Activated naive CD4-positive, alpha-beta T cell (primary cell): Measurements from ENCODE around the gene CDCP1.

Experiments used
- DNase-seq, 4 experiments: peaks; one replicate each; lab custom pipeline; 2025; lab: John Stamatoyannopoulos, UW

Gene CDCP1

DNA sequence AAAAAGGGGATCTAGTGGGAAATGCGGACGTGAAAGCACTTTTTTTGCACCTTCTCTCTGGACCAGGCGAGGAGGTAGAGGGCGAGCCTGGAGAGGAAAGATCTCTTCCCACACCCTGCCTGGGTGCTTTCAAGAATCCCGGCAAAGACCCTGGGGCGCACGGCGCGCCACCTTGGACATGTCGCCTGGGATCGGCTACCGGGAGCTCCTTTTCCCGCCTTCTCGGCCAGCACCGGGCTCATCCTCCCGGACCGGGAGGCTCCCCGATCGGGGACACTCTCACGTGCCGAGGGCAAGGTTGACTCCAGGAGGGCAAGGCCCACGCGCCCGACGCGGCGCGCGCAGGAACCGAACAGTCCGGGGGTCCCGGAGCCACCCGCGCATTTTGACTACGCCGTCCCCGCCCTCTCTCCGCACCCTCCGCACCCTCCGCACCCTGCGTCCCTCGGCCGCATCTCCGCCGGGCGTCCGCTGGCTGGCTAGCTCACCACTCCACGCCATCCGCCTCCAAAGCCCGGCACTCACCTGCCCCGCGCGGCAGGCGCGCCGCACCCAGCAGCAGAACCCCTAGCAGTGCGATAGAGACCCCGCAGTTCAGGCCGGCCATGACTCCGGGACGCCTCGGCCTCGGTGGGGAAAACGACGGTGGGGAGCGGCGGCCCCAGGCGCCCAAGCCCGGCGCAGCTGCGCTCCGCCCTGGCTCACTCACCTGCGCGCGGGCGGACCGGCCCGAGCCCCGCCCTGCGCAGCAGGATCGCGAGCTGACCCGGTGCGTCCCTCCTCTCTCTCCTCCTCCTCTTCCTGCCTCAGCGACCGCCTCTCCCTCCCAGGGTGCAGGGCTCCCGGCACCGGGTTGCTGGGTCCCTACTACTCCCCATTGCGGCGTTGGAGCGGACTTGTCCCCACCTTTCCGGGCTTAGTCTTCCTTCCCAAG lies at the start of gene CDCP1:
TSS of gene CDCP1 (minus strand) at position 698 of the 934 bp plus-strand sequence. CDS start at position 607, 91 bp downstream.
- no peak for DNase-seq

DNA sequence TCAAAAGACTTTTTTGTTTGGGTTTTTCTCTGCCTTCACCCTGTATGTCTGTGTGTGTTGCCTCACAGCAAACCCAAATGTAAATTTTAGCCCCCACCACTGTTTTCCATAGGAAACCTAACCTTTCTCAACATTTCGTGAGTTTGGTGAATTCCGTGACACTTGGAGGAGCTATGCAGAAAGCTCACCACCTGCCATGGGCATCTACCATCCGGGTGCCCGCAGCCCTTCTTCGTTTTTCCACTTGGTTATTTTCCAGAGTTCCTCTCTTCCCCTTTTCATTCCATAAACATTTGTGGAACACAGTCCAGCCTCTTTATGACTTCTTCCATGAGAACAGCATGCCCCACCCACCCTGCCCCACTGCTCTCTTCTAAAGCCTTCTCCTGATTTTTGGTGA lies 48.6 kb upstream of the CDCP1 start:
- no peak for DNase-seq

DNA sequence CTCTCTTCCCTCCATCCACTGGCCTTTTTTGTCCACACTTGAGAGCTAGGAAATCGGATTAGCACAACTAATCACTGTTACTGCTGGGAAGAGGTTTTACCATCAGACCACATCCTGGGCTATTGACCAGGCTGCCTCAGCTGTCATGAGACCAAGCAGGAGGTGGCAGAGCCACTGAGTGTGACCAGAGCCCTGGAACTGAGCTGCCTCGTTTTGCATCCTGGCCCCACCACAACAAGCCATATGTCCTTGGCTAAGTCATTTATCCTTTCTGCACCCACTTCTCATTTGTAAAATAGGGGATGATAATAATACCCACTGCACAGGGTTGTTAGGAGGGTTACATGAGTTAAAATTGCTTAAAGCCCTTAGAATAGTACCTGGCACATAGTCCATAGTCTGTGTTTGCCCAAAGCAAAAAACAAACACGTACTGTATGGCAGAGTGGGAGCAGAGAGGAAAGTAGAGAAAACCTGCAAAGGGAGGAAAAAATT lies 45.8 kb upstream of the CDCP1 start:
- no peak for DNase-seq

DNA sequence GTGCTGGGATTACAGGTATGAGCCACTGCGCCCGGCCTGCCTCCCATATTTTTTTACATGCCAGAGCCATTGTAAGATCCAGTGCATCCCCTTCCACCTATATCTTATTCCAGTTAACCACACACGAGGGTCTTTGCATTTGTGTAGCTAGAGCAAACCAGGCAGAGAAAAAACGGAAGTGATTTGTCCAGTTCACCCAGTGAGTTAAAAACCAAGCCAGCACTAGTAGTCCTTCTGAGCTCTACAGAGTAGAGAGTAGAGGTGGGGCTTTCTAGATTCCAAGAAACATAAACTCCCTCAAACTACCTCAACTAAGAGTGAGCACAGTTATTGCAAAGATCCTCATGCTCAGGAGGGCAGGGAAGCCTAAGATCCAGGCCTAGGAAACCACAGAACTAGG lies 45.2 kb upstream of the CDCP1 start:
- no peak for DNase-seq

DNA sequence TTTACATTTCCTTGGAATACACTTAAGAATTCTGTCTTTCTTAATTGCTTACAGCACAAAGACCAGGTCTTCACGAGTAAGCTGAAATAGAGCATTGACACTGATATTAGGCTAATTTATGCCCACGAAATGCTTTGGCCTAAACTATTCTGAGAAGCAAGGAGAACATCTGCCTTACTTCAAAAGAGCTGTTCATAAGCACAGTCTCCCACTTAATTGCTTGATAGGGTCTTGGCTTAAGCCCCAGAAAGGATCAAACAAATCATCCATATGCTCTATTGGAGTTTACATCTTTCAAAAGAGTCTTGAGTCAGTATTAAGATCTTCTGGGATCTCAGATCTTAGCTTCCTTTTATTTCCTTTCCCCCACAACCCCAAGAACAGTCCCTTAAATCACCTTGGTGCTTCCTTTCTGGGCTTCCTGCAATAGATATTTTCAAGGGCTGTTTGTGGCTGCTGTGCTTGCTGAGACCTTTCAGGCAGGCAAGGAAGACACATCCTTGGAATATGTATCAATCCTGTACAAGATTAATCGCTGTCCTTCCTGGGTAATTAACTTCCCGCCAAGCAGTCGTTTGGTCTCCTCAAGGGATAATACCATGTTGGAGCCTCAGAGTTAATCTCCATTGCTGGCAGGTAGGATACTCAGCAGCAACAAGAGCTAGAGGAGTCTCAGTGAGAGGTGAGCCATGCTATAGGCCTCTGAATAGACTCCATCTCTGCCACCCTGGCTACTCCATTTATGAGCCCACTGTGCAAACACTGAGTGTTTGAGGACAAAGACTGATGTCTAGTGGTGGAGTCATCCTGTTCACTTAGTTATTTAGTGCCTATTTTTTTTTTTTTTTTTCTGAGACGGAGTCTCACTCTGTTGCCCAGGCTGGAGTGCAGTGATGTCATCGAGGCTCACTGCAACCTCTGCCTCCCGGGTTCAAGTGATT lies 42.8 kb upstream of the CDCP1 start:
- no peak for DNase-seq

- no peak for DNase-seq
Observed at GRCh38 chr3:45187694-45188141, 41.5 kb upstream of the CDCP1 start.

DNA sequence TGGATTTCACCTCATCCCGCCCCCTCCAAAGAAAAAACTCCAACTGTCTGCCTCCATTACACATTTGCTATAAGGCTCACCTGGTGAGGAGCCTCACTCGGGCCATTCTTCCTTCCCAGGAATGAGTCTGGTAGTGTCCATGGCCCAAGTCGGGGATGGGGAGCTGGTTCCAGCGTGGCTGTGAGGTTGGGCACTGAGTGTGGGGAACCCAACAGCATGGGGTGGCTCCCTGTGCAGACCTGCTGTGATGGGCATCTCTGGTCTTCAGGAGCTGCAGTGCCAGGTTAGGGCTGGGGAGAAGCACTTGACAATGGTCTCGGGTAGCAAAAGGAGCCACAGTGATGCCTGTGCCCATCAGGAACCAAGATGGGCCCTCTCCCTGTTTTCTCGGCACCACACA lies 40.7 kb upstream of the CDCP1 start:
- DNase-seq = no peak

DNA sequence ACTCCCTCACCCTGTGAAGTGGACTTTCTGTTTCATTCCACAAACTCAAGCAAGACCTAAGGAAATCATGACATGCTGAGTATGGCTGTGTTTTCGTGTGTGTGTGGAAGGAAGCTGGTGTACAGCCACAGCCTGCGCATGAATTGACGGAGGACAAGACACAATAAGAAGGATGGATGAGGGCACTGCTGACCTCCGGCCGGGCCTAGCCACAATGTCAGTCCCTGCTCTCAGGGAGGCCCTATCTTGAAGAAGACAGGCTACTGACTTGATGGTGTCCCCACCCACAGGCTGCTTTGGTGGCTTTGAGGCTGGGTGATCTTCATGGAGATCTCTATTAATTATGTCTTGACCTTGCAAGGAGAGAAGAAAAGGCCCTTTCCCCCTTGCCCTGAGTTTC lies 39.3 kb upstream of the CDCP1 start:
- DNase-seq = no peak

GRCh38 chr3:45185052-45185451 lies 38.9 kb upstream of the CDCP1 start:
- no peak for DNase-seq

GRCh38 chr3:45183872-45184262 lies 37.7 kb upstream of the CDCP1 start:
- DNase-seq = no peak

DNA sequence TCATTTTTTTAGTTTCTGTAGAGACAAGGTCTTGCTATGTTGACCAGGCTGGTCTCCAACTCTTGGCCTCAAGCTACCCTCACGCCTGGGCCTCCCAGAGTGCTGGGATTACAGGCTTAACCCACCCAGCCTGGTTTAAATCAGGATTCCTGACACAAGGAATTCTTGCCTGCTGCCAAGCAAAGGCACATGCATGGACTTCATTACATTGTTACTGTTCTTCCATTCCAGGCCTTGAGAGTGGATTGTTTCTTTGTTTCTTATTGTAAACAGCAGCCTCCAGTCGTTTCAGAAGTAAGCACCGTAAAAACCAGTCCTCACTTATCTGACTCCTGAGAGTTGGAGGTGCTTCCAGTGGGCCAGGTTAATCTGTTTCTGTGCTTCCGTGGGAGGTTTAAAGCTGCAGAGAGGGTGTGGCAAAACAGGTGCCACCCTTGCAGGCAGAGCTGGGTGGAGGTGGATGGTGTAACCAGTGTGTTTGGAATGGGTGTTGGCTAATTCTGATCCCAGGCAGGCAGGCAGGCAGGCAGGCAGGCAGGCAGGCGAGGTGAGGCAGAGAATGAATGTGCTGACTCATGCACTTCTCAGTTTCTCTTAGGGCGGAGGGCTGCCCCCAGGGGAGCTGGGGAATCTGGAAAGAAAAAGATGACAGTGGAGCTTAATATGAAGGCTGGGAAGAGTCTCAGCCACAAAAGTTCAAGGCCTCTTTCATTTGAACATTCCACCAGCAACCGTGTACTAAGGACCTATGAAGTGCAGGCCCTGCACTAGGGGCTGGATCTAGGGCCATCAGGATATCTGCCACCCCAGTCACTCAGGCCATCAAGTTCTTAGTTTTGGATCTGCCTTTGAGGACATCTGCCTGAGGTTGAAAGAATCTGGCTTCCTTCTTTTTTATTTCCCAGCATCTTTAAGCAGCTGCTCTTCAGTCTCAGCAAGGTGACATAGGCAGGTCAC lies 37.0 kb upstream of the CDCP1 start:
- DNase-seq = no peak

GRCh38 chr3:45181496-45181895 lies 35.3 kb upstream of the CDCP1 start:
- DNase-seq = no peak

DNA sequence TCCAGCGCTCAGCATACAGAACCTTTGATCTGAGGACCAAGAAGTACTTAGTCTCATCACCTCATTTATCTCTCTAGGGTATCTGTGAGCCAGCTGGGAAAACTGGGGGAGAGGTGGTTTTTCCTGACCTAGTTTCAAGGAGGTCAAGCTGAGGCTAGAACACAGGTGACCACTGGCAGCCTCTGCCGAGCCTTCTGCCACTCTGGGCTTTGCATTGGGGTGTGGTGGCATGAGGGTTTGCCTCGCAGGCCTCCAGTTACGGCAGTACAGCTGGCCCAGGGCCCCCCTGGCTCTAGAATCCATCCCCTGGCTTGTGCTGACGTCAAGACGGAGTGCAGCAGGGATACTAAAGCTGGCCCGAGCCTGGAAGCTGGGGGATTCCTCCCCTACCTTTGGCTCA lies 34.7 kb upstream of the CDCP1 start:
- DNase-seq = no peak

GRCh38 chr3:45180051-45180450 lies 33.9 kb upstream of the CDCP1 start:
- DNase-seq = no peak

GRCh38 chr3:45179163-45179562 lies 33.0 kb upstream of the CDCP1 start:
- no peak for DNase-seq

- DNase-seq = no peak
Observed at GRCh38 chr3:45178183-45179023, 32.2 kb upstream of the CDCP1 start.

DNA sequence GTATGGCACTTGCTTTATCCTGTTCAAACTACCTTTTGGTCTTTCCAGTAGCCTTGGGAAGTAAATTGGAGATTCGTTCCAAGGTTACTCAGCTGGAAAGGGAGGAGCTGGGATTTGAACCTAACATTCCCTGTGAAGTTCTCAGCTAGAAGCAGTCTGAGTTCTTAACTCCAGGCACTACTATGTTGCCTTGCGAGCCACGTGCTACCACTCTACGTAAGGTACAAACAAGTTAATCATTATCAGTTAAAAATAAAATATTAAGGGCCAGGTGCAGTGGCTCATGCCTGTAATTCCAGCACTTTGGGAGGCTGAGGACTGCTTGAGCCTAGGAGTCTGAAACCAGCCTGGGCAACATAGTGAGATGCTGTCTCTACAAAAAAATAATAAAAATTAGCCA lies 30.7 kb upstream of the CDCP1 start:
- DNase-seq = no peak

DNA sequence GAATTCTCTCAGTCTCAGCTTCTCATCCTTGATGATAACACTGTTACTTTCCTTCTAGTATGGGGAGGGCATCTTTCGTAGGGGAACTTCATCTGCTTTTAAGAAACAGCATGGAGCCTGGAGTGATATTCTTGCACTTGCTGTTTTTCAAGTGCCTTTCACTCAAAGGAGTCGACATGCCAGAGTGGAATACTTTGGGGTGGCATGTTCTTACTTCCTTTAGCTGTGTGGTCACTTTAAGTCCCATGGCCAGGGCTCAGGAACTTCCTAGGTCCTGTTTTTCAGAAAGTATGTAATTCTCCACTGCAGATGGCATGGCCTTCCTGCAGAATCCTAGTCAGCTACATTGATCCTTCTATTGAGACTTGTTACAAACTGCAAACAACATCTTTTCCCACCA lies 28.1 kb upstream of the CDCP1 start:
- no peak for DNase-seq

GRCh38 chr3:45173776-45174175 lies 27.6 kb upstream of the CDCP1 start:
- DNase-seq = no peak

DNA sequence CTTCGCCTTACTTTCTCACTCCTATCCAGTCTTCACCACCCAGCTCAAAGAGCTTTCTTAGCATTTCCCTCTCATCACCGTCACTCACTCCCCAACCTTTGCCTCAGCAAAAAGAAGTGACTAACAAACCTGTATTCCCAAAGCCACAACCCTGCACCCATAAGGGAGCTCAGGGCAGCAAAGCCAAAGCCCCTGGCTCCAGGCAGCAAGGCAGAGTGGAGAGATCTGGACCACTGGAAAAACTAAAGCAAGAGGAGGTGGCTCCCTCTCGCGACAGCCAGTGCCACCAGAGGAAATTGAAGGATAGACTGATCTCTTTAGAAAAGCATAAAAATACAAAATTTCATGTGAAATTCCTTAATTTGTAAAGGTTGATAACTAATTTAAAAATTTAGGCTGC lies 25.1 kb upstream of the CDCP1 start:
- DNase-seq = no peak
